Tibial nerve (tissue), 4 donors: ENCODE data around the gene CFAP45.

Experiments used
- EP300 ChIP-seq, 2 donors: sonication (generic); formaldehyde crosslinking; IDR thresholded peaks; one replicate each; pipeline ENCODE4 v1.6.1; 2017; ENCODE audit warnings: antibody characterized with exemption in 2 of 2, mild to moderate bottlenecking in 1 of 2
- TF ChIP-seq, protein P1 (sequence below), 5 experiments: fragments of 200-600 bp in 3 of 5; fragments of 450-650 bp in 2 of 5; sonication (generic) in 3 of 5; IDR thresholded peaks; one replicate each; pipeline ENCODE4 v1.5.1; 2016 to 2019; ENCODE audit warnings: antibody characterized with exemption in 5 of 5, mild to moderate bottlenecking in 3 of 5, moderate library complexity in 2 of 5

DNA sequence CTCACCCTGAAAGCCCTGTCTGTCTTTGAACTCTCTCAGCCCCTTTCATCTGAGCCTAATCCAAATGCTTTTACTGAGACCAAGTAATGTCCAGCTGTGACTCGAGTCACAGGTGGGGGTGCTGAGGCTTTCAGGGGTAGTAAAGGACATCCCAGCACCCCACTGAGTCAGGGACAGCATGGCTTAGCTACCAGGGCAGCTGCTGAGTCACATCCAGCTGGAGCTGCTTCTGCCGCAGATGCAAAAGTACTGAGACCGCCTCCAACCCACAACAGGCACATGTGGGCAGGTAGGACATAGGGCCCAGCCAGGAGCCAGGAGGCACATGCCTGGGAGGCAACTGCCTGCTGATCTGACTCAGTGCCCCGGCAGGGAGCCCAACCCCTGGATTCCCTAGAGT, 30.8 kb downstream of the CFAP45 start:
- TF ChIP-seq, protein P1, sequence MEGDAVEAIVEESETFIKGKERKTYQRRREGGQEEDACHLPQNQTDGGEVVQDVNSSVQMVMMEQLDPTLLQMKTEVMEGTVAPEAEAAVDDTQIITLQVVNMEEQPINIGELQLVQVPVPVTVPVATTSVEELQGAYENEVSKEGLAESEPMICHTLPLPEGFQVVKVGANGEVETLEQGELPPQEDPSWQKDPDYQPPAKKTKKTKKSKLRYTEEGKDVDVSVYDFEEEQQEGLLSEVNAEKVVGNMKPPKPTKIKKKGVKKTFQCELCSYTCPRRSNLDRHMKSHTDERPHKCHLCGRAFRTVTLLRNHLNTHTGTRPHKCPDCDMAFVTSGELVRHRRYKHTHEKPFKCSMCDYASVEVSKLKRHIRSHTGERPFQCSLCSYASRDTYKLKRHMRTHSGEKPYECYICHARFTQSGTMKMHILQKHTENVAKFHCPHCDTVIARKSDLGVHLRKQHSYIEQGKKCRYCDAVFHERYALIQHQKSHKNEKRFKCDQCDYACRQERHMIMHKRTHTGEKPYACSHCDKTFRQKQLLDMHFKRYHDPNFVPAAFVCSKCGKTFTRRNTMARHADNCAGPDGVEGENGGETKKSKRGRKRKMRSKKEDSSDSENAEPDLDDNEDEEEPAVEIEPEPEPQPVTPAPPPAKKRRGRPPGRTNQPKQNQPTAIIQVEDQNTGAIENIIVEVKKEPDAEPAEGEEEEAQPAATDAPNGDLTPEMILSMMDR (IDR thresholded peaks at IDR 0.05) = no peak
- no peak for TF ChIP-seq EP300 (IDR thresholded peaks at IDR 0.05)
